HPDE6-E6E7 (cell line): ENCODE measurements around the gene UNK.
"Not testable (repeated sequence)": the region's sequence is repeated elsewhere in the genome, so short reads cannot be mapped to it uniquely, and the experiment has no call there.

Source experiments
- DNase-seq: peaks from one replicate; pipeline ENCODE4 v3.0.0; 2011; ENCODE audit warnings: missing footprints; ENCODE audit errors: extremely low spot score

Gene UNK

GRCh38 chr17:75754378-75755204, 30.0 kb upstream of the UNK start:
- DNase-seq: no peak

GRCh38 chr17:75755205-75755901, 29.3 kb upstream of the UNK start:
- no peak for DNase-seq

- no peak for DNase-seq
Measured at GRCh38 chr17:75755990-75756389, 28.6 kb upstream of the UNK start.

GRCh38 chr17:75756451-75757085, 28.0 kb upstream of the UNK start:
- no peak for DNase-seq

GRCh38 chr17:75757086-75757681, 27.4 kb upstream of the UNK start:
- no peak for DNase-seq

- DNase-seq: no peak
Measured at GRCh38 chr17:75758131-75758905, 26.3 kb upstream of the UNK start.

- DNase-seq: no peak
Measured at GRCh38 chr17:75759457-75759856, 25.1 kb upstream of the UNK start.

GRCh38 chr17:75759978-75760640, 24.5 kb upstream of the UNK start:
- DNase-seq: not testable (repeated sequence)

- no peak for DNase-seq
Measured at GRCh38 chr17:75762513-75763268, 21.9 kb upstream of the UNK start.

GRCh38 chr17:75763269-75763607, 21.4 kb upstream of the UNK start:
- DNase-seq: no peak

GRCh38 chr17:75763613-75764416, 20.8 kb upstream of the UNK start:
- no peak for DNase-seq

GRCh38 chr17:75764417-75764710, 20.2 kb upstream of the UNK start:
- DNase-seq: no peak

- DNase-seq: no peak
Measured at GRCh38 chr17:75764711-75765421, 19.7 kb upstream of the UNK start, which contains the start of gene GALK1. TSS of gene GALK1 (minus strand) at chr17:75765192. CDS start at chr17:75765136, 56 bp downstream.

GRCh38 chr17:75765981-75766380, 18.6 kb upstream of the UNK start:
- DNase-seq: no peak

GRCh38 chr17:75767881-75768280, 16.7 kb upstream of the UNK start:
- DNase-seq: no peak

GRCh38 chr17:75769536-75769935, 15.1 kb upstream of the UNK start:
- no peak for DNase-seq

- no peak for DNase-seq
Measured at GRCh38 chr17:75771334-75772281, 13.0 kb upstream of the UNK start.
